A673 (cell line): ENCODE data around the gene CHRNB1. TPM values are rescaled to one million over a fixed set of nuclear protein-coding genes. Genes with fewer than 3 reads are reported as not detected.

Source experiments
- BruUV-seq: library from RNA; stranded (reverse); fragments of 400-500 nt; replicated peaks from 2 replicates; lab custom pipeline; 2021; lab: Mats Ljungman, UMichigan
- CTCF ChIA-PET: fragments of 300-600 bp; sonication (Branson Sonifier 250); formaldehyde crosslinking; loops from one replicate; lab custom pipeline; 2022; ENCODE audit warnings: antibody characterized with exemption; lab: Charles Lee
- POLR2A ChIA-PET: fragments of 300-600 bp; sonication (Branson Sonifier 250); formaldehyde crosslinking; loops from one replicate; lab custom pipeline; 2022; ENCODE audit warnings: antibody characterized with exemption; ENCODE audit not compliant: low non-redundant PET; lab: Charles Lee
- DNase-seq: peaks from one replicate; pipeline ENCODE4 v3.0.0-alpha.2; 2015; ENCODE audit warnings: low spot score
- H3K27ac ChIP-seq: fragments of 200-600 bp; sonication (generic); 2 replicates; pipeline ENCODE4 v1.5.1; 2016; ENCODE audit warnings: mixed run types, low read depth, mild to moderate bottlenecking, mixed read lengths, antibody characterized with exemption, low read length; ENCODE audit not compliant: poor library complexity, severe bottlenecking
- H3K27me3 ChIP-seq: fragments of 200-600 bp; sonication (generic); replicated peaks from 2 replicates; pipeline ENCODE4 v1.6.1; 2017; ENCODE audit warnings: mixed run types, low read depth, mild to moderate bottlenecking, mixed read lengths, antibody characterized with exemption, low read length; ENCODE audit not compliant: insufficient read depth, poor library complexity
- H3K36me3 ChIP-seq: fragments of 200-600 bp; sonication (generic); 2 replicates; pipeline ENCODE4 v1.6.1; 2016; ENCODE audit warnings: mixed run types, mild to moderate bottlenecking, mixed read lengths, antibody characterized with exemption, low read length; ENCODE audit not compliant: insufficient read depth, poor library complexity, severe bottlenecking
- H3K4me1 ChIP-seq: fragments of 200-600 bp; sonication (generic); 2 replicates; pipeline ENCODE4 v1.6.1; 2017; ENCODE audit warnings: mixed run types, mild to moderate bottlenecking, mixed read lengths, antibody characterized with exemption, low read length; ENCODE audit not compliant: insufficient read depth, poor library complexity, severe bottlenecking
- H3K4me3 ChIP-seq: fragments of 200-600 bp; sonication (generic); 2 replicates; pipeline ENCODE4 v1.5.1; 2016; ENCODE audit warnings: low read depth, mixed run types, mild to moderate bottlenecking, mixed read lengths, low read length; ENCODE audit not compliant: poor library complexity, severe bottlenecking
- H3K9me3 ChIP-seq: fragments of 200-600 bp; sonication (generic); 2 replicates; pipeline ENCODE4 v1.6.1; 2016; ENCODE audit warnings: mixed run types, low read depth, mild to moderate bottlenecking, mixed read lengths, antibody characterized with exemption, low read length; ENCODE audit not compliant: poor library complexity, severe bottlenecking
- CTCF ChIP-seq: fragments of 300-800, 200-600 bp; sonication (generic); conservative IDR thresholded peaks from 2 replicates; pipeline ENCODE4 v1.5.1; 2017; ENCODE audit warnings: low read depth, mild to moderate bottlenecking, antibody characterized with exemption, low read length, moderate library complexity, mixed read lengths
- EZH2 ChIP-seq: fragments of 200-600 bp; sonication (generic); IDR thresholded peaks from 2 replicates; pipeline ENCODE4 v1.6.1; 2017; ENCODE audit warnings: borderline replicate concordance, low read depth, mild to moderate bottlenecking, mixed read lengths, antibody characterized with exemption, low read length; ENCODE audit not compliant: poor library complexity, severe bottlenecking
- intact Hi-C: fragments of 100-400 bp; cut with micrococcal nuclease; formaldehyde crosslinking; loops from one replicate; pipeline ENCODE4 v1.10.0; 2022; ENCODE audit not compliant: unreplicated experiment
- total RNA-seq: library from RNA; stranded (reverse); gene quantifications from 2 replicates; pipeline ENCODE4 v1.2.3, GENCODE V29; 2021

CHRNB1 gene
- total RNA-seq, 1 experiment from 2014 or later: 5.2 TPM

GRCh38 chr17:7483255-7484066, 38.6 kb downstream of the CHRNB1 start:
- no peaks in the 10 kb centered on the region for H3K9me3 ChIP-seq
- H3K4me3 ChIP-seq: peak overlapping the region; percentile 91
- DNase-seq: peak; percentile 93
- no peaks in the 10 kb centered on the region for H3K36me3 ChIP-seq
- peaks cover 40% of the 10 kb centered on the region for H3K4me1 ChIP-seq
- peak overlapping the region; percentile 100 for H3K27ac ChIP-seq
- intact Hi-C loops: loop anchor here (1.0 to 10.0 kb wide), 3 partner anchors 43 to 129 kb away; partner anchors contain the start of genes KCTD11, TMEM102 and TMEM95
- ChIA-PET CTCF (interaction anchor here (0.6 kb wide), 1 partner anchor 127 kb away, joined by 3 read pairs; no protein-coding TSS in a partner anchor), POLR2A (interaction anchor here (0.6 to 0.7 kb wide), 5 partner anchors 16 to 688 kb away, joined by 3 to 9 read pairs (median 4); partner anchors contain the start of gene CTDNEP1)
- BruUV-seq: TSS peak; percentile 86
- H3K27me3 ChIP-seq: no peaks in the 10 kb centered on the region
- no peak for TF ChIP-seq CTCF
- no peak for TF ChIP-seq EZH2

- Histone ChIP-seq H3K9me3 (no peaks in the 10 kb centered on the region), H3K27ac (peak within 1 kb of the TSS; percentile 100), H3K36me3 (no peaks in the 10 kb centered on the region), H3K4me3 (peak within 1 kb of the TSS; percentile 91), H3K4me1 (peaks cover 39% of the 10 kb centered on the region), H3K27me3 (no peaks in the 10 kb centered on the region)
- intact Hi-C loops: loop anchor here (1.0 to 10.0 kb wide), 2 partner anchors 44 to 129 kb away; partner anchors contain the start of genes KCTD11 and TMEM95
- TF ChIP-seq EZH2 (no peak), CTCF (0 out of 2 replicates have a peak, but pooled peaks have one; percentile 14)
- ChIA-PET CTCF (interaction anchor here (0.6 kb wide), 1 partner anchor 128 kb away, joined by 3 read pairs; no protein-coding TSS in a partner anchor), POLR2A (interaction anchor here (0.6 to 0.7 kb wide), 8 partner anchors 16 to 687 kb away, joined by 3 to 9 read pairs (median 4); partner anchors contain the start of gene CTDNEP1)
- DNase-seq: peak; percentile 98
- BruUV-seq: no TSS peak
Observed at GRCh38 chr17:7484067-7484918, 39.4 kb downstream of the CHRNB1 start, which contains the start of gene POLR2A. POLR2A (plus strand) TSS chr17:7484366.

GRCh38 chr17:7484919-7485377, 40.1 kb downstream of the CHRNB1 start:
- Histone ChIP-seq H3K9me3 (no peaks in the 10 kb centered on the region), H3K27me3 (no peaks in the 10 kb centered on the region), H3K36me3 (no peaks in the 10 kb centered on the region), H3K4me1 (peaks cover 36% of the 10 kb centered on the region), H3K27ac (peak overlapping the region; percentile 100), H3K4me3 (peak overlapping the region; percentile 91)
- ChIA-PET POLR2A (interaction anchor here (0.6 to 0.7 kb wide), 4 partner anchors 44 to 787 kb away, joined by 3 to 12 read pairs (median 4); no protein-coding TSS in a partner anchor), CTCF (no interaction called here)
- TSS peak; percentile 42 for BruUV-seq
- TF ChIP-seq EZH2: no peak
- no peak for TF ChIP-seq CTCF
- intact Hi-C loops: loop anchor here (1.0 to 10.0 kb wide), 2 partner anchors 45 to 130 kb away; partner anchors contain the start of genes KCTD11 and TMEM95
- no peak for DNase-seq
